Stromal cell of bone marrow (primary cell): Measurements from ENCODE around the gene CD1B.
"Not testable (repeated sequence)": the region's sequence is repeated elsewhere in the genome, so short reads cannot be mapped to it uniquely, and the experiment has no call there.

Experiments used
- DNase-seq: peaks from one replicate; pipeline ENCODE4 v3.0.0-alpha.2; 2012; ENCODE audit warnings: low read depth

Gene CD1B

GRCh38 chr1:158331481-158332150, at the start of gene CD1B:
CD1B (minus strand) TSS chr1:158331531; CDS start chr1:158331423, 108 bp downstream.
- DNase-seq: no peak

GRCh38 chr1:158374860-158375259, 43.5 kb upstream of the CD1B start:
- DNase-seq: no peak

GRCh38 chr1:158374101-158374500, 42.8 kb upstream of the CD1B start:
- DNase-seq: not testable (repeated sequence)

DNA sequence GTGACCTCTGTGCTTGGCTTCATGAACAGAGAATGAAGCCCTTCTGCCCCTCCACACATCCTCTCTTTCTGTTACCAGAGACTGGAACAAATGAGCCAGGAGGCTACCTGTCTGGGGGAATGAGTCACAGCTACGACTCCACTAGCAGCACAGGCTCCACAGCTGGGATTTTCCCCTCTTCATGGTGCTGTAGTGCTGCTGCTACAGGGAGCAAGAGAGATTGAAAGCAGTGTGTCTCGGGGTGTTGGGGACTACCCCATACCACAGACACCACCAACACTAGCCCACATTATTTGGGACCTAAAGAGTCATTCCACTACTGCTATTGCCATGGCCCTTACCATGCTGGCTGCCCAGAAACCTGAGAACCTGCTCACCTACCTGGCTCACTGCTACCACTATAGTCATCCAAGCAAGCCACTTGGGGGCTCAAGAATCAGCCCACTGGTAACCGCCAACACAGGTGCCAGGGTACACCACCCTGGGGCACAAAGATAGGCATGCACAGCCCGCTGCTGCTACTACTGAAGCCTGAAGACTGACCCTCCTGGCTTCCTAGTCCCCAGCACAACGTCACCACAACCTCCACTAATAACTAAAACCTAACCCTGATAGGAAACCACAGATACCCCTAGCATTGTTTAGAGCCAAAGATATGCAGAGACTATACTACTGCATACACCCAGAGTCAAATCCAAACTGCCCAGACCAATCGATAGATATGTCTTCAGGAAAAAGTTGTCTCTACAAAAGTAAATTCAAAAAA, 40.0 kb upstream of the CD1B start:
- no peak for DNase-seq

- DNase-seq: no peak
Measured at GRCh38 chr1:158366783-158367182, 35.5 kb upstream of the CD1B start.

- DNase-seq: no peak
Measured at GRCh38 chr1:158362941-158363340, 31.6 kb upstream of the CD1B start.

- no peak for DNase-seq
Measured at GRCh38 chr1:158362482-158362881, 31.2 kb upstream of the CD1B start.

- no peak for DNase-seq
Measured at GRCh38 chr1:158357441-158357840, 26.1 kb upstream of the CD1B start.

DNA sequence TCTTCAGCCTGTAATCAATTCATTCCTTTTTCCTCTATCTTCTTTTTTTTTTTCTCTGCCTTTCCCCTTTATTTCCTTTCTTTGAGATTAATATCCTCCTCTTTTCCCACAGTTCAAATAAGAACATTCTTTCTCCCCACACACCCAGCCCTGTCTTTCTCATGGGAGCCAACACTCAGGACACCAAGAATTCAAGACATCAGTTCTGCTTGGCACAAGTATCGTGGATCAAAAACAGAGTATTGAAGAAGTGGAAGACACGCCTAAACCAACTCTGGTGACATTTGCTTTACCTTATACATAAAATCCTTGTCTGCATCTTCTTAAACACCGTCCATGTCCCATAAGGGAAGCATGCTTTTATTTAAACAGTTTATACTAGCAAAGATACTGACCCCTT, 25.3 kb upstream of the CD1B start:
- no peak for DNase-seq

DNA sequence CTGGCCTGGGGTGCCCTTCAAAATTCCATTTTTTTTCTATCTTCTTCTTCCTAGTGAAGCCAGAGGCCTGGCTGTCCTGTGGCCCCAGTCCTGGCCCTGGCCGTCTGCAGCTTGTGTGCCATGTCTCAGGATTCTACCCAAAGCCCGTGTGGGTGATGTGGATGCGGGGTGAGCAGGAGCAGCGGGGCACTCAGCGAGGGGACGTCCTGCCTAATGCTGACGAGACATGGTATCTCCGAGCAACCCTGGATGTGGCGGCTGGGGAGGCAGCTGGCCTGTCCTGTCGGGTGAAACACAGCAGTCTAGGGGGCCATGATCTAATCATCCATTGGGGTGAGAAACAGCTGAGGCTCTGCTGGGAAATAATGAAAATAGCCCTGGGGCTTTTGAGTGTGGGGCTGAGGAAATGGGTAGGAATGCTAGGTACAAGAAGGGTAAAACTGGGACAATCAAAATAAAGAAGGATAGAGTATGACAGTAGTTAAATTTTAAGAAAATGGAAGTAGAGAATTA, 24.5 kb upstream of the CD1B start:
- DNase-seq: no peak

DNA sequence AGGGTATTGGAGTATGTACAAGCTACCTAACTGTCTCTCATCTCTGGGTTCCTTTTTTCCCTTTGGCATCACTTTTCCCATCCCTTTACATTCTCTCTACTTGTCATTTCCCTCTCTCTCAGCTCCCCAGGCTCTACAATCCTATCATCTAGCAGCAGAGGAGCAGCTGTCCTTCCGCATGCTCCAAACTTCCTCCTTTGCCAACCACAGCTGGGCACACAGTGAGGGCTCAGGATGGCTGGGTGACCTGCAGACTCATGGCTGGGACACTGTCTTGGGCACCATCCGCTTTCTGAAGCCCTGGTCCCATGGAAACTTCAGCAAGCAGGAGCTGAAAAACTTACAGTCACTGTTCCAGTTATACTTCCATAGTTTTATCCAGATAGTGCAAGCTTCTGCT, 22.9 kb upstream of the CD1B start:
- DNase-seq: no peak

DNA sequence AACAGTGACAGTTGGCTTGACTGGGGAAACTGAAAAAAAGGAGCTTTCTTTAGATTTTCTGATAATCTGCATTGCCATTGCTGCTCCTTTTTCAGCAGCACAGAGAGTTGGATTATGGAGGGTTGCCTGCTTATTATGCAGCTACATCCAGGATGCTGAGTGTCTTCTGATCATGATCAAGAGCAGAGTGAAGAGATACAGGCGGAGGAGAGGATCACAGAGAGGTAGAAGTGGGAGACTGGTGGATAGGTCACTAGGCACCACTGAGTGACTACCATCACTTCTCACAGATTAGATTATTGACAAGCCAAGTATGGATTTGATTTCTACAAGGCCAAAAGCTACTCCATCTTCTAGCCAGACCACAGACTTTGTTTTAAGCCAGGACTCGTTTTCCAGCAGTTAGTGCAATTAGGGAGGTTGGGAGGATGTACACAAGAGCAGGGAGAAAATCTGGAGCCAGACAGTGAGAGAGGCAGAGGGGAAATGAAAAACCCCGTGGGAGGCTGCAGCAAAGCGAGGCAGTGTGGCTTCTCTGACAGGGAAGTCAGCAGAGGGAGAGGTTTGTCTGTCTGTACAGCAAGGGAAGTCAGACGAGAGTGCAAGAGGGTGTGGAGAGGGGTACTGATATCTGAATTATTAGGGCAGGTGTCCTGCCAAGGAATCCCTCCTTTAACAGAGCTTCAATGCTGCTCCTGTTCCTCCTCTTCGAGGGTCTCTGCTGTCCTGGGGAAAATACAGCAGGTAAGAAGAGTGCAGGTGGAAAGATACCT, 22.2 kb upstream of the CD1B start, which contains the start of gene CD1E:
CD1E (plus strand) TSS at position 592 of the 773 bp plus-strand sequence; CDS start at position 687, 95 bp downstream.
- DNase-seq: no peak

GRCh38 chr1:158348946-158349345, 17.6 kb upstream of the CD1B start:
- not testable (repeated sequence) for DNase-seq

- not testable (repeated sequence) for DNase-seq
Measured at GRCh38 chr1:158336413-158336812, 5.1 kb upstream of the CD1B start.

DNA sequence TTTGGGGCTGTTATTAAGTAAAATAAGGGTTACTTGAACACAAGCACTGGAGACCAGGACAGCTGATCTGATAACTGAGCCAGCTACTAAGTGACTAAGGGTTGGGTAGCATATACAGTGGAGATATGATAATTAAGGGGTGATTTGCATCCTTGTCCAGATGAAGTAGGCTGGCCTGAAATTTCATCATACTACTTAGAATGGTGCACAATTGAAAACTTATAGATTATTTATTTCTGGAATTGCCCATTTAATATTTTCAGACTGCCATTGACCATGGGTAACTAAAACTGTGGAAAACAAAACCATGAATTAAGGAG, 3.8 kb upstream of the CD1B start:
- no peak for DNase-seq

GRCh38 chr1:158334526-158335212, 3.3 kb upstream of the CD1B start:
- no peak for DNase-seq

DNA sequence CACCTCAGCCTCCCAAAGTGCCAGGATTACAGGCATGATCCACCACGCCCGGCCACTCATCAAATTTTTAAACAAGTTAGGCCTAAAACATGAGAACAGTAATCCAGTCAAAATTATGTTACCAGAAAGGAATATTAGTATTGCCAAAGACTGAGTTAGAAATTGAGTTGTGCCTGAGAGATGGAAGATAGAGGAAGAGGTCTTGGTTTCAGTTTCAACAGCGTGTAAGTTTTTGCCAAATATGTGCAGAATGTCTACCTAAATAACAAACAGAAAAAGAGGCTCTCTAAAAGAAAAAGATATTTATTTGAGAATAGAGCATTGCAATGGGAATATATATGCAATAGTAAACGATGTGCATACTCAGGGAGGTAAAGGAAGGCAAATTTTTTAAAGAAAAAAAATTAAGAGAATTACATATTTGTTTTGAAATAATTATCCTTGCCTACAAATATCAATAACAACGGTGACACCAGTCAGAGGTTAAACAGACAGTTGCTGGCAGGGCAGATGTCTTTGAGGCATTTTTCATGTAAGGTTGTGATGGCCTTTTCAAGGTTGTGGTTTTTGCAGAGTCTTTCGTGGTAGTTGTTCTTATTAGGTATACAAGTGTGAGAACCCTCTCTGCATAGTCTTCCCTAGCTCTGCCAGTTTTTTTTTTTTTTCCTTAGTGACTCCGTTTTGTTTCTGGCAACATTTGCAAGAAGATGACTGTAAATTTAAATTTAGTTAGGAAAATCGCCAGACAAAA, 2.2 kb upstream of the CD1B start:
- no peak for DNase-seq

DNA sequence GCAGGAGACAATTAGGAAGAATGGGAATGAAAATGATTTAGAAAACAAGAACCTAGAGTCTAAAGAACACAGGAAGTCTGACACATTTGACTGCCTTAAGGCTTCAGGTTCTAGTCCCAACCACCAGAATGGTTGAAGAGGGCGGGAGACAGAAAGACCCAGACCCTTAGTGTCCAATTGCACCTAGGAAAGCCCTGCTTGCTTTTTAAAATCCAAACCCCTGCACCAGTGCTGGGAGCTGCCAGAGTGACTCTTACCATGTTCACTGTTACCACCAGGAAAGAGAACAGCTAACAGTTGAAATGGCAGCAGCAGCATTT, 265 bp downstream of the CD1B start:
- no peak for DNase-seq

DNA sequence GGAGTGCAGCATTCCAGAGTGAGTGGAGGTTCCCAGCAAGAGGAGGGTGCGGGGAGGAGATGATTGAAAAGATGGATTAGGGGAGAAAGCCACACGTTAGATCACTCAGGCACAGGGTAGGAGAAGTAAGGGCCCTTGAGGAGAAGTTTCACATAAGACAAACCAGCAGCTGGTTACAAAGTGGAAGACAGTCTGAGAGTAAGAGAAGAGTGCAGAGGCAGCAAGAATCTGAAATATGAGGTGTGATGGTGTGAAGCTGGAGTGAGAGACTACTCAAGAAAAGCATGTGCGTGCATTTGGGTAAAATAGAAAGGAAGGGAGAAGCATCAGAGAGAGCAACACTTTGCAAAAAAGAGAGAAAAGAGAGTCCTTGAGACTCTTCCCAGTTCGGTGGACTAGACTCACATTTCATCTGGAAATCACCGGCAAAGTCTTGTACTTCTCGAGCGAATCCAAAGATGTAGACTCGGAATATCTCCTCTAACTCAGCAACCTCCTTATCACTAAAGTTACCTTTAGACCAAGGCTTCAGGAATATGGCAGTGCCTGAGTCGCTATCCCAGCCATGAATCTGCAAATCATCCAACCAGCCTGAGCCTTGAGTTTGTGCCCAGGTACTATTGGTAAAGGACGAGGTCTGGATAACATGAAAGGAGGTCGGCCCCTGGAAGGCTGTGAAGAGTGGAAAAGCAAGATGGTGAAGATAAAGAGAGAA, 783 bp downstream of the CD1B start:
- no peak for DNase-seq

GRCh38 chr1:158329733-158330132, 1.6 kb downstream of the CD1B start:
- DNase-seq: no peak

DNA sequence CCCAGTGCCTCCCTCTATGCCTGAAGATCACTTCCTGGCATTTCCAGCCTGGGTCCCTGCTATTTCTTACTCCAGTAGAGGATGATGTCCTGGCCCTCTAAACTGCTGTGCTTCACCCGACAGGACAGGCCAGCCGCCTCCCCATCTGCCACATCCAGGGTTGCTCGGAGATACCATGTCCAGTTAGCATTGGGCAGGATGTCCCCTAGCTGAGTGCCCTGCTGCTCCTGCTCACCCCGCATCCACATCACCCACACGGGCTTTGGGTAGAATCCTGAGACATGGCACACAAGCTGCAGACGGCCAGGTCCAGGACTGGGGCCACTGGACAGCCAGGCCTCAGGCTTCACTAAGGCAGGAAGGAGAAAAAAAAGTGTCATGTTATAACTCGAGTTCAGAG, 2.0 kb downstream of the CD1B start:
- no peak for DNase-seq
